GM21576 (cell line): ENCODE results near the gene CDA.
"Not testable (repeated sequence)": the region's sequence is repeated elsewhere in the genome, so short reads cannot be mapped to it uniquely, and the experiment has no call there.

ENCODE experiments used
- ATAC-seq: cut with Tn5 transposase; IDR thresholded peaks from one replicate; pipeline ENCODE4 v1.9.1; 2021; ENCODE audit warnings: mild to moderate bottlenecking, moderate library complexity; ENCODE audit not compliant: unreplicated experiment

Gene CDA

GRCh38 chr1:20586953-20587660 is 1.8 kb upstream of the CDA start:
- ATAC-seq: no peak

GRCh38 chr1:20587661-20588053 is 1.2 kb upstream of the CDA start:
- no peak for ATAC-seq

GRCh38 chr1:20589331-20590278 is 708 bp downstream of the CDA start:
- ATAC-seq: no peak

- no peak for ATAC-seq
Measured at GRCh38 chr1:20590306-20590777, 1.4 kb downstream of the CDA start.

- ATAC-seq: no peak
Measured at GRCh38 chr1:20593756-20594155, 4.9 kb downstream of the CDA start.

GRCh38 chr1:20594746-20595145 is 5.8 kb downstream of the CDA start:
- ATAC-seq: no peak

- no peak for ATAC-seq
Measured at GRCh38 chr1:20596106-20596505, 7.2 kb downstream of the CDA start.

GRCh38 chr1:20597650-20598049 is 8.8 kb downstream of the CDA start:
- no peak for ATAC-seq

GRCh38 chr1:20600156-20600555 is 11.3 kb downstream of the CDA start:
- ATAC-seq: no peak

GRCh38 chr1:20601129-20601825 is 12.4 kb downstream of the CDA start:
- no peak for ATAC-seq

- ATAC-seq: no peak
Measured at GRCh38 chr1:20602851-20603450, 14.1 kb downstream of the CDA start.

GRCh38 chr1:20603504-20604464 is 14.9 kb downstream of the CDA start:
- ATAC-seq: no peak

- no peak for ATAC-seq
Measured at GRCh38 chr1:20604678-20605077, 15.8 kb downstream of the CDA start.

GRCh38 chr1:20606801-20607570 is 18.1 kb downstream of the CDA start:
- ATAC-seq: not testable (repeated sequence)

- ATAC-seq: no peak
Measured at GRCh38 chr1:20609541-20609940, 20.6 kb downstream of the CDA start.

- ATAC-seq: no peak
Measured at GRCh38 chr1:20610970-20611369, 22.1 kb downstream of the CDA start.

GRCh38 chr1:20611652-20612051 is 22.8 kb downstream of the CDA start:
- no peak for ATAC-seq

GRCh38 chr1:20612221-20612746 is 23.4 kb downstream of the CDA start:
- ATAC-seq: no peak

- no peak for ATAC-seq
Measured at GRCh38 chr1:20614131-20614579, 25.3 kb downstream of the CDA start.
